HEK293T (cell line): Measurements from ENCODE around the gene PLD1.

Experiments
- CTCF ChIA-PET: fragments of 350-600 bp; formaldehyde crosslinking; extraction: SDS; loops from one replicate; lab custom pipeline; 2021; ENCODE audit warnings: antibody characterized with exemption, inconsistent platforms; lab: Yijun Ruan, JAX
- POLR2A ChIA-PET: fragments of 350-600 bp; formaldehyde crosslinking; extraction: SDS; loops from one replicate; lab custom pipeline; 2020; ENCODE audit warnings: antibody characterized with exemption, inconsistent platforms; lab: Yijun Ruan, JAX
- DNase-seq: peaks from one replicate; pipeline ENCODE4 v3.0.0; 2012; ENCODE audit warnings: mixed read lengths; ENCODE audit errors: extremely low spot score
- ARNT ChIP-seq: fragments of 450-650 bp; IDR thresholded peaks from 2 replicates; pipeline ENCODE4 v1.6.1; 2017; ENCODE audit warnings: mild to moderate bottlenecking
- BHLHE40 ChIP-seq: fragments of 450-650 bp; IDR thresholded peaks from 2 replicates; pipeline ENCODE4 v1.6.1; 2016; ENCODE audit warnings: mild to moderate bottlenecking, moderate library complexity, borderline replicate concordance
- CTBP1 ChIP-seq: fragments of 450-650 bp; IDR thresholded peaks from 2 replicates; pipeline ENCODE4 v1.6.1; 2016; ENCODE audit warnings: borderline replicate concordance
- ELF4 ChIP-seq: fragments of 450-650 bp; IDR thresholded peaks from 2 replicates; pipeline ENCODE4 v1.6.1; 2017; ENCODE audit warnings: antibody characterized with exemption
- FOXA1 ChIP-seq: fragments of 450-650 bp; IDR thresholded peaks from 2 replicates; pipeline ENCODE4 v1.6.1; 2016; ENCODE audit warnings: mild to moderate bottlenecking
- FOXK2 ChIP-seq: fragments of 450-650 bp; IDR thresholded peaks from 2 replicates; pipeline ENCODE4 v1.6.1; 2016; ENCODE audit warnings: mild to moderate bottlenecking
- FOXM1 ChIP-seq: fragments of 450-650 bp; IDR thresholded peaks from 2 replicates; pipeline ENCODE4 v1.6.1; 2017; ENCODE audit warnings: mild to moderate bottlenecking, borderline replicate concordance
- HDGF ChIP-seq: fragments of 450-650 bp; IDR thresholded peaks from 2 replicates; pipeline ENCODE4 v1.6.1; 2017; ENCODE audit warnings: antibody characterized with exemption, borderline replicate concordance
- L3MBTL2 ChIP-seq: fragments of 450-650 bp; conservative IDR thresholded peaks from 2 replicates; pipeline ENCODE4 v1.6.1; 2016; ENCODE audit warnings: mild to moderate bottlenecking
- LEF1 ChIP-seq: fragments of 450-650 bp; IDR thresholded peaks from 2 replicates; pipeline ENCODE4 v1.6.1; 2017; ENCODE audit warnings: mild to moderate bottlenecking, borderline replicate concordance
- NFRKB ChIP-seq: fragments of 450-650 bp; IDR thresholded peaks from 2 replicates; pipeline ENCODE4 v1.6.1; 2016; ENCODE audit warnings: mild to moderate bottlenecking, moderate library complexity
- PKNOX1 ChIP-seq: fragments of 450-650 bp; IDR thresholded peaks from 2 replicates; pipeline ENCODE4 v1.6.1; 2016
- SP1 ChIP-seq: fragments of 450-650 bp; IDR thresholded peaks from 2 replicates; pipeline ENCODE4 v1.6.1; 2017
- SUZ12 ChIP-seq: fragments of 450-650 bp; IDR thresholded peaks from 2 replicates; pipeline ENCODE4 v1.6.1; 2016; ENCODE audit warnings: mild to moderate bottlenecking
- TARDBP ChIP-seq: fragments of 450-650 bp; IDR thresholded peaks from 2 replicates; pipeline ENCODE4 v1.6.1; 2016
- ZNF384 ChIP-seq: fragments of 450-650 bp; IDR thresholded peaks from 2 replicates; pipeline ENCODE4 v1.6.1; 2016

Gene PLD1

GRCh38 chr3:171666516-171666915 lies 143.8 kb downstream of the PLD1 start:
- POLR2A ChIA-PET: no interaction called here

GRCh38 chr3:171663805-171664204 lies 146.5 kb downstream of the PLD1 start:
- TF ChIP-seq CTBP1 (no peak), FOXM1 (no peak), SP1 (no peak), FOXA1 (no peak), ELF4 (no peak), L3MBTL2 (no peak), LEF1 (no peak), PKNOX1 (no peak)
- DNase-seq: no peak
- CTCF ChIA-PET: no interaction called here
- POLR2A ChIA-PET: no interaction called here

More at GRCh38 chr3:171666516-171666915, 143.8 kb downstream of the PLD1 start:
- TF ChIP-seq HDGF (no peak), SP1 (no peak), ZNF384 (no peak), BHLHE40 (no peak), PKNOX1 (no peak), ARNT (no peak), FOXM1 (no peak), SUZ12 (no peak), ELF4 (no peak), FOXK2 (no peak), CTBP1 (no peak)
- DNase-seq: no peak
- CTCF ChIA-PET: interaction anchor here (0.5 kb wide), 1 partner anchor 941 kb away, joined by 5 read pairs; no protein-coding TSS in a partner anchor

GRCh38 chr3:171661484-171661883 lies 148.8 kb downstream of the PLD1 start:
- DNase-seq: no peak
- CTCF ChIA-PET: no interaction called here
- POLR2A ChIA-PET: no interaction called here
- no peak for TF ChIP-seq FOXK2
- no peak for TF ChIP-seq CTBP1
- no peak for TF ChIP-seq ELF4
- no peak for TF ChIP-seq FOXM1
- TF ChIP-seq SUZ12: no peak
- no peak for TF ChIP-seq TARDBP
- no peak for TF ChIP-seq FOXA1
- no peak for TF ChIP-seq PKNOX1
- no peak for TF ChIP-seq LEF1
- no peak for TF ChIP-seq L3MBTL2
- TF ChIP-seq ZNF384: no peak
- no peak for TF ChIP-seq NFRKB
- TF ChIP-seq ARNT: no peak
- TF ChIP-seq HDGF: no peak
- TF ChIP-seq BHLHE40: no peak
- TF ChIP-seq SP1: no peak

- ChIA-PET POLR2A (no interaction called here), CTCF (interaction anchor here (0.6 kb wide), 1 partner anchor 162 kb away, joined by 3 read pairs; no protein-coding TSS in a partner anchor)
- DNase-seq: no peak
- TF ChIP-seq BHLHE40: no peak
- no peak for TF ChIP-seq CTBP1
- no peak for TF ChIP-seq ARNT
- TF ChIP-seq PKNOX1: no peak
- TF ChIP-seq L3MBTL2: no peak
- no peak for TF ChIP-seq FOXM1
- TF ChIP-seq ZNF384: no peak
- TF ChIP-seq ELF4: no peak
- TF ChIP-seq LEF1: no peak
- TF ChIP-seq HDGF: no peak
These were observed 150.1 kb downstream of the PLD1 start for GRCh38 chr3:171660188-171660587.

- DNase-seq: no peak
- ChIA-PET CTCF (interaction anchor here (0.6 kb wide), 1 partner anchor 683 kb away, joined by 3 read pairs; no protein-coding TSS in a partner anchor), POLR2A (no interaction called here)
These were observed 151.4 kb downstream of the PLD1 start for GRCh38 chr3:171658841-171659240.

More at GRCh38 chr3:171658841-171659240, 151.4 kb downstream of the PLD1 start:
- no peak for TF ChIP-seq NFRKB
- TF ChIP-seq SP1: no peak
- no peak for TF ChIP-seq PKNOX1
- TF ChIP-seq FOXK2: no peak
- TF ChIP-seq L3MBTL2: no peak
- no peak for TF ChIP-seq TARDBP
- no peak for TF ChIP-seq BHLHE40
- TF ChIP-seq ZNF384: no peak
- no peak for TF ChIP-seq SUZ12
- no peak for TF ChIP-seq ARNT
- TF ChIP-seq ELF4: no peak
- TF ChIP-seq CTBP1: no peak
- no peak for TF ChIP-seq FOXM1
- TF ChIP-seq LEF1: no peak
- TF ChIP-seq FOXA1: no peak
- TF ChIP-seq HDGF: no peak
